B cell (primary cell): ENCODE results near the gene TPCN2. TPM values are rescaled to one million over a fixed set of nuclear protein-coding genes. Genes with fewer than 3 reads are reported as not detected.
"Not testable (repeated sequence)": the region's sequence is repeated elsewhere in the genome, so short reads cannot be mapped to it uniquely, and the experiment has no call there.

Experiments used
- ATAC-seq: fragments of 200-7000 bp; cut with Tn5 transposase; one replicate; pipeline ENCODE4 v1.10.0; 2021; ENCODE audit warnings: low read depth, mild to moderate bottlenecking, moderate number of reproducible peaks, moderate library complexity
- CTCF ChIA-PET: fragments of 350-600 bp; sonication (Branson Sonifier 250); formaldehyde crosslinking; loops from one replicate; lab custom pipeline; 2021; ENCODE audit warnings: antibody characterized with exemption, inconsistent platforms; lab: Charles Lee
- POLR2A ChIA-PET: fragments of 350-600 bp; sonication (Branson Sonifier 250); formaldehyde crosslinking; loops from one replicate; lab custom pipeline; 2021; ENCODE audit warnings: antibody characterized with exemption; lab: Charles Lee
- DNase-seq: peaks from one replicate; pipeline ENCODE4 v3.0.0; 2013
- H2AFZ ChIP-seq: 2 replicates; pipeline ENCODE4 v1.6.1; 2012; ENCODE audit warnings: mild to moderate bottlenecking, low read depth, low read length; ENCODE audit not compliant: insufficient read depth, poor library complexity, severe bottlenecking
- H3K27ac ChIP-seq, 2 donors: 1 replicate in 1 of 2; 2 replicates in 1 of 2; pipeline ENCODE4 v1.5.1; 2012 to 2013; ENCODE audit warnings: low read length in 2 of 2, mild to moderate bottlenecking in 2 of 2, moderate library complexity in 1 of 2
- H3K27me3 ChIP-seq, 4 experiments: fragments of 200-600 bp in 1 of 4; sonication (generic) in 1 of 4; replicated peaks in 1 of 4; 1 replicate in 2 of 4; 2 replicates in 2 of 4; pipeline versions ENCODE4 v1.6.1 to v1.7.0; 2013 to 2016; ENCODE audit warnings: low read length in 3 of 4, mild to moderate bottlenecking in 2 of 4, mixed read lengths in 1 of 4, moderate library complexity in 1 of 4; ENCODE audit not compliant: insufficient read depth in 4 of 4, control insufficient read depth in 3 of 4; ENCODE audit errors: control extremely low read depth in 1 of 4
- H3K36me3 ChIP-seq, 2 experiments: replicated peaks in 1 of 2; 1 replicate in 1 of 2; 2 replicates in 1 of 2; pipeline versions ENCODE4 v1.6.1 to v1.7.1; 2013; ENCODE audit warnings: low read length in 1 of 2; ENCODE audit not compliant: insufficient read depth in 2 of 2, control insufficient read depth in 1 of 2; ENCODE audit errors: control extremely low read depth in 1 of 2, extremely low read depth in 1 of 2
- H3K4me1 ChIP-seq, 2 donors: fragments of 200-600 bp in 1 of 2; sonication (generic) in 1 of 2; 1 replicate in 1 of 2; 2 replicates in 1 of 2; pipeline versions ENCODE4 v1.5.1 to v1.6.1; 2013 to 2017; ENCODE audit warnings: low read length in 2 of 2; ENCODE audit not compliant: control insufficient read depth in 2 of 2, insufficient read depth in 2 of 2
- H3K4me2 ChIP-seq: replicated peaks from 2 replicates; pipeline ENCODE3; 2012; ENCODE audit warnings: mild to moderate bottlenecking, low read depth, low read length; ENCODE audit not compliant: poor library complexity, severe bottlenecking
- H3K4me3 ChIP-seq, 5 experiments: fragments of 200-600 bp in 1 of 5; sonication (generic) in 1 of 5; 1 replicate in 3 of 5; 2 replicates in 2 of 5; pipeline versions ENCODE4 v1.5.1 to v1.7.0; 2011 to 2016; ENCODE audit warnings: low read length in 4 of 5, mild to moderate bottlenecking in 4 of 5, low read depth in 2 of 5, control low read depth in 1 of 5, moderate library complexity in 1 of 5; ENCODE audit not compliant: insufficient read depth in 1 of 5; ENCODE audit errors: control extremely low read depth in 1 of 5, extremely low read depth in 1 of 5
- H3K79me2 ChIP-seq: fragments of 200-600 bp; sonication (generic); one replicate; pipeline ENCODE4 v1.6.0; 2016; ENCODE audit warnings: low read length; ENCODE audit not compliant: control insufficient read depth, insufficient read depth
- H3K9ac ChIP-seq: fragments of 200-600 bp; sonication (generic); 2 replicates; pipeline ENCODE4 v1.6.1; 2017; ENCODE audit warnings: mild to moderate bottlenecking, low read length, moderate library complexity
- H3K9me3 ChIP-seq, 3 donors: one replicate each; pipeline versions ENCODE4 v1.6.1 to v1.7.1; 2013; ENCODE audit warnings: low read length in 2 of 3; ENCODE audit not compliant: control insufficient read depth in 2 of 3, insufficient read depth in 1 of 3; ENCODE audit errors: control extremely low read depth in 1 of 3
- H4K20me1 ChIP-seq: 2 replicates; pipeline ENCODE4 v1.6.0; 2012; ENCODE audit warnings: mild to moderate bottlenecking, low read length; ENCODE audit not compliant: insufficient read depth, control insufficient read depth, poor library complexity, severe bottlenecking
- H3K27ac Mint-ChIP-seq: one replicate; pipeline ENCODE4 v1.8.0; 2021; ENCODE audit warnings: mixed read lengths
- H3K27me3 Mint-ChIP-seq: one replicate; pipeline ENCODE4 v1.8.0; 2021; ENCODE audit warnings: mixed read lengths
- H3K4me1 Mint-ChIP-seq: one replicate; pipeline ENCODE4 v1.8.0; 2021; ENCODE audit warnings: mixed read lengths
- H3K4me3 Mint-ChIP-seq: one replicate; pipeline ENCODE4 v1.8.0; 2021; ENCODE audit warnings: mixed read lengths
- H3K9me3 Mint-ChIP-seq: one replicate; pipeline ENCODE4 v1.8.0; 2022; ENCODE audit warnings: mixed read lengths; ENCODE audit not compliant: insufficient read depth
- CTCF ChIP-seq: fragments of 200-600 bp; IDR thresholded peaks from one replicate; pipeline ENCODE4 v1.8.0; 2022; ENCODE audit warnings: antibody characterized with exemption, mild to moderate bottlenecking
- EZH2 ChIP-seq: IDR thresholded peaks from 2 replicates; pipeline ENCODE4 v1.6.1; 2012; ENCODE audit warnings: borderline replicate concordance, low read depth, mild to moderate bottlenecking, moderate library complexity, low read length; ENCODE audit not compliant: insufficient read depth, poor library complexity, severe bottlenecking
- WGBS: methylation state at CpG from one replicate; pipeline ENCODE4 v1.1.5; 2013; ENCODE audit warnings: missing lambda C conversion rate; ENCODE audit not compliant: insufficient coverage; 5-methylcytosine and 5-hydroxymethylcytosine counted together
- intact Hi-C: fragments of 100-400 bp; cut with micrococcal nuclease; formaldehyde crosslinking; loops from one replicate; pipeline ENCODE4 v1.10.0; 2022
- polyA plus RNA-seq: library from polyadenylated mRNA; depleted of rRNA; stranded (reverse); fragments of >200 nt; gene quantifications from 2 replicates; pipeline ENCODE4 v1.2.3, GENCODE V29; 2012
- total RNA-seq, 2 donors: library from RNA; stranded (reverse); fragments of 120-200 nt in 1 of 2; gene quantifications; 1 replicate in 1 of 2; 2 replicates in 1 of 2; pipeline versions ENCODE4 v1.2.3 to v1.2.4, GENCODE V29; 2013 to 2022

The TPCN2 gene
- total and polyA plus RNA-seq, 2 donors (not counting 1 experiment from before 2014, with no cell fraction given): 16.8 to 71.4 TPM

GRCh38 chr11:69148806-69149205 lies 100.1 kb downstream of the TPCN2 start:
- no peak overlapping the region for H3K27ac ChIP-seq
- H3K27me3 Mint-ChIP-seq: peaks cover 7% of the 10 kb centered on the region
- no peak overlapping the region for H3K4me3 Mint-ChIP-seq
- WGBS: 89% methylated on average over 9 of the region's 9 CpGs
- H3K79me2 ChIP-seq: no peaks in the 10 kb centered on the region
- no peak overlapping the region for H3K9ac ChIP-seq
- H3K4me3 ChIP-seq: no peak overlapping the region
- H3K4me1 ChIP-seq: no peaks in the 10 kb centered on the region
- H3K9me3 ChIP-seq: peaks cover 1 to 32% (median 16%) of the 10 kb centered on the region in 3 donors
- H3K4me2 ChIP-seq: no peak overlapping the region
- H4K20me1 ChIP-seq: no peaks in the 10 kb centered on the region
- no peak for DNase-seq
- CTCF ChIA-PET: no interaction called here
- peaks cover 17% of the 10 kb centered on the region for H3K9me3 Mint-ChIP-seq
- no peak overlapping the region for H3K27ac Mint-ChIP-seq
- no peaks in the 10 kb centered on the region for H3K36me3 ChIP-seq
- no peak for ATAC-seq
- TF ChIP-seq CTCF: no peak
- no peak for TF ChIP-seq EZH2
- H3K4me1 Mint-ChIP-seq: no peaks in the 10 kb centered on the region
- no peak overlapping the region for H2AFZ ChIP-seq
- intact Hi-C loops: no loop called here
- no peaks in the 10 kb centered on the region for H3K27me3 ChIP-seq
- POLR2A ChIA-PET: no interaction called here

- H3K27ac Mint-ChIP-seq, ATAC-seq, H3K4me1 Mint-ChIP-seq, intact Hi-C loops, H2AFZ ChIP-seq, CTCF ChIA-PET, H3K79me2 ChIP-seq, H3K4me3 Mint-ChIP-seq, H3K4me1 ChIP-seq, H3K4me2 ChIP-seq, H3K27me3 Mint-ChIP-seq, H4K20me1 ChIP-seq, H3K27ac ChIP-seq, H3K27me3 ChIP-seq, H3K9ac ChIP-seq, DNase-seq, H3K4me3 ChIP-seq, H3K36me3 ChIP-seq, POLR2A ChIA-PET: not testable (repeated sequence)
- peaks cover 1 to 28% (median 16%) of the 10 kb centered on the region in 3 donors for H3K9me3 ChIP-seq
- 92% methylated on average over 10 of the region's 11 CpGs for WGBS
- H3K9me3 Mint-ChIP-seq: peaks cover 17% of the 10 kb centered on the region
Observed at GRCh38 chr11:69149338-69150045, 100.8 kb downstream of the TPCN2 start.
